Spleen (tissue), 7 donors: Measurements from ENCODE around the gene ZNF30.

Experiments used
- CTCF ChIP-seq, 11 experiments: fragments of 200-600 bp in 7 of 11; fragments of 450-650 bp in 4 of 11; sonication (generic) in 4 of 11; IDR thresholded peaks in 8 of 11; conservative IDR thresholded peaks in 3 of 11; 1 replicate in 7 of 11; 2 replicates in 4 of 11; pipeline versions ENCODE4 v1.4.0 to v1.8.0; 2016 to 2021; ENCODE audit warnings: antibody characterized with exemption in 11 of 11, inconsistent platforms in 4 of 11, mild to moderate bottlenecking in 1 of 11
- POLR2A ChIP-seq, 3 donors: fragments of 450-650 bp; IDR thresholded peaks; one replicate each; pipeline ENCODE4 v1.5.1; 2017; ENCODE audit warnings: antibody characterized with exemption in 3 of 3, mild to moderate bottlenecking in 1 of 3
- donor health status: DM: no; HTN: no; CAD: no; lungs with moderate emphysema.
- donor health status: DM: no; HTN: no; CAD: no.
- donor health status: DM: no; HTN: no; CAD: no.

- no peak for TF ChIP-seq CTCF (IDR thresholded peaks at IDR 0.05 in 8 of 11, conservative IDR thresholded peaks at IDR 0.05 in 3 of 11)
- no peak for TF ChIP-seq POLR2A (IDR thresholded peaks at IDR 0.05)
Measured at GRCh38 chr19:34975056-34975455, 48.4 kb downstream of the ZNF30 start.
